ENCODE results near the gene RBM33. TPM values are rescaled to one million over a fixed set of nuclear protein-coding genes. Genes with fewer than 3 reads are reported as not detected.

RBM33 gene
- total and polyA plus RNA-seq, 2 of the 8 experiments (the other 6 are each of a cell fraction or from before 2014, with no cell fraction given) = 16.5 to 64.6 TPM

- no peak for TF ChIP-seq E2F6 (IDR thresholded peaks at IDR 0.05)
- TF ChIP-seq RXRA (IDR thresholded peaks at IDR 0.05; ENCODE audit: insufficient read depth, low read depth, low read length) = no peak
- TF ChIP-seq SP2 (IDR thresholded peaks at IDR 0.05; ENCODE audit: low read length) = no peak
- TF ChIP-seq POLR2AphosphoS5 (IDR thresholded peaks at IDR 0.05; ENCODE audit: low read depth, low read length) = no peak
- no peak for TF ChIP-seq TAF7 (optimal IDR thresholded peaks at IDR 0.05; ENCODE audit: borderline replicate concordance, low read depth, low read length)
Measured at GRCh38 chr7:155714702-155715101, 70.2 kb downstream of the RBM33 start (continued).
